CD4-positive, alpha-beta T cell treated with Interleukin-4 for 4 hours (primary cell): ENCODE results near the gene BICRA.

Source experiments
- DNase-seq: peaks from one replicate; pipeline ENCODE4 v3.0.0-alpha.2; 2020

Gene BICRA

GRCh38 chr19:47601180-47601904 is 7.6 kb upstream of the BICRA start:
- DNase-seq = no peak

GRCh38 chr19:47603706-47604565 is 5.0 kb upstream of the BICRA start:
- DNase-seq = no peak

- DNase-seq = no peak
Observed at GRCh38 chr19:47607564-47608073, 1.3 kb upstream of the BICRA start.

- DNase-seq = peak; percentile 95
Observed at GRCh38 chr19:47608074-47608918, 638 bp upstream of the BICRA start.

GRCh38 chr19:47609906-47610894 is 1.3 kb downstream of the BICRA start:
- DNase-seq = peak; percentile 58

GRCh38 chr19:47610902-47611301 is 2.0 kb downstream of the BICRA start:
- no peak for DNase-seq

GRCh38 chr19:47613165-47614020 is 4.5 kb downstream of the BICRA start:
- no peak for DNase-seq

- no peak for DNase-seq
Observed at GRCh38 chr19:47614021-47614295, 5.0 kb downstream of the BICRA start.

- DNase-seq = no peak
Observed at GRCh38 chr19:47614559-47614958, 5.6 kb downstream of the BICRA start.

- no peak for DNase-seq
Observed at GRCh38 chr19:47615230-47615629, 6.3 kb downstream of the BICRA start.

- no peak for DNase-seq
Observed at GRCh38 chr19:47615714-47616113, 6.8 kb downstream of the BICRA start.

- DNase-seq = no peak
Observed at GRCh38 chr19:47618771-47619170, 9.8 kb downstream of the BICRA start.

- DNase-seq = no peak
Observed at GRCh38 chr19:47619763-47620162, 10.8 kb downstream of the BICRA start.

GRCh38 chr19:47623151-47623920 is 14.4 kb downstream of the BICRA start:
- DNase-seq = no peak

- no peak for DNase-seq
Observed at GRCh38 chr19:47623921-47624391, 15.0 kb downstream of the BICRA start.

GRCh38 chr19:47625650-47626049 is 16.7 kb downstream of the BICRA start:
- no peak for DNase-seq

GRCh38 chr19:47626238-47626637 is 17.3 kb downstream of the BICRA start:
- DNase-seq = no peak

- no peak for DNase-seq
Observed at GRCh38 chr19:47628078-47628771, 19.3 kb downstream of the BICRA start.

- no peak for DNase-seq
Observed at GRCh38 chr19:47630594-47630993, 21.7 kb downstream of the BICRA start.
